Neural crest cell (in vitro differentiated cells): ENCODE measurements around the gene BAK1. TPM values are rescaled to one million over a fixed set of nuclear protein-coding genes. Genes with fewer than 3 reads are reported as not detected.
A peak's percentile ranks its signal among the peaks of the same experiment; 100 is the strongest.

Experiments used
- DNase-seq: peaks from one replicate; pipeline ENCODE4 v3.0.0; 2021; ENCODE audit warnings: low read depth, mixed read lengths, low spot score
- H3K27ac Mint-ChIP-seq: one replicate; pipeline ENCODE4 v1.8.0; 2021; ENCODE audit warnings: mild to moderate bottlenecking, mixed read lengths; ENCODE audit not compliant: unreplicated experiment
- H3K27me3 Mint-ChIP-seq: 2 replicates; pipeline ENCODE4 v1.8.0; 2021; ENCODE audit warnings: low read depth, mild to moderate bottlenecking, mixed read lengths
- H3K36me3 Mint-ChIP-seq: 2 replicates; pipeline ENCODE4 v1.8.0; 2021; ENCODE audit warnings: low read depth, mild to moderate bottlenecking, mixed read lengths
- H3K4me1 Mint-ChIP-seq: 2 replicates; pipeline ENCODE4 v1.8.0; 2021; ENCODE audit warnings: mixed read lengths
- H3K4me3 Mint-ChIP-seq: one replicate; pipeline ENCODE4 v1.8.0; 2021; ENCODE audit warnings: mild to moderate bottlenecking, mixed read lengths
- H3K9me3 Mint-ChIP-seq: 2 replicates; pipeline ENCODE4 v1.8.0; 2021; ENCODE audit warnings: mixed read lengths
- CTCF ChIP-seq: fragments of 200-600 bp; sonication (generic); conservative IDR thresholded peaks from 2 replicates; pipeline ENCODE4 v1.5.0; 2021; ENCODE audit warnings: antibody characterized with exemption, mild to moderate bottlenecking
- total RNA-seq: library from RNA; stranded (reverse); gene quantifications from 2 replicates; pipeline ENCODE4 v1.2.1, GENCODE V29; 2021

BAK1 gene
- total RNA-seq, 1 donor from 2014 or later, result 29.9 TPM

GRCh38 chr6:33610779-33611732, 31.0 kb upstream of the BAK1 start:
- TF ChIP-seq CTCF, result no peak
- DNase-seq, result peak; percentile 66
- peaks cover 61% of the 10 kb centered on the region for H3K4me1 Mint-ChIP-seq
- no peaks in the 10 kb centered on the region for H3K36me3 Mint-ChIP-seq
- H3K9me3 Mint-ChIP-seq, result no peaks in the 10 kb centered on the region
- peaks cover 2% of the 10 kb centered on the region for H3K27me3 Mint-ChIP-seq
- H3K27ac Mint-ChIP-seq, result peak overlapping the region; percentile 98
- peak overlapping the region; percentile 78 for H3K4me3 Mint-ChIP-seq

- DNase-seq, result no peak
- Mint-ChIP-seq H3K27me3 (peaks cover 2% of the 10 kb centered on the region), H3K36me3 (no peaks in the 10 kb centered on the region), H3K4me1 (peaks cover 65% of the 10 kb centered on the region), H3K9me3 (no peaks in the 10 kb centered on the region), H3K27ac (peak overlapping the region; percentile 98), H3K4me3 (peak overlapping the region; percentile 78)
- TF ChIP-seq CTCF, result no peak
Measured at GRCh38 chr6:33610067-33610466, 30.0 kb upstream of the BAK1 start.

- H3K9me3 Mint-ChIP-seq, result no peaks in the 10 kb centered on the region
- H3K27ac Mint-ChIP-seq, result peak overlapping the region; percentile 98
- peak overlapping the region; percentile 78 for H3K4me3 Mint-ChIP-seq
- peaks cover 69% of the 10 kb centered on the region for H3K4me1 Mint-ChIP-seq
- DNase-seq, result no peak
- H3K36me3 Mint-ChIP-seq, result no peaks in the 10 kb centered on the region
- peaks cover 2% of the 10 kb centered on the region for H3K27me3 Mint-ChIP-seq
- no peak for TF ChIP-seq CTCF
Measured at GRCh38 chr6:33609528-33609927, 29.5 kb upstream of the BAK1 start.

- DNase-seq, result no peak
- Mint-ChIP-seq H3K9me3 (no peaks in the 10 kb centered on the region), H3K4me3 (peak overlapping the region; percentile 7), H3K27ac (peak overlapping the region; percentile 93), H3K4me1 (peaks cover 68% of the 10 kb centered on the region), H3K36me3 (no peaks in the 10 kb centered on the region), H3K27me3 (peaks cover 2% of the 10 kb centered on the region)
- no peak for TF ChIP-seq CTCF
Measured at GRCh38 chr6:33609019-33609418, 28.9 kb upstream of the BAK1 start.

- no peak for DNase-seq
- TF ChIP-seq CTCF, result peak; percentile 28
- Mint-ChIP-seq H3K4me1 (peaks cover 64% of the 10 kb centered on the region), H3K27ac (no peak overlapping the region), H3K9me3 (no peaks in the 10 kb centered on the region), H3K4me3 (no peak overlapping the region), H3K36me3 (no peaks in the 10 kb centered on the region), H3K27me3 (peaks cover 2% of the 10 kb centered on the region)
Measured at GRCh38 chr6:33607784-33608161, 27.7 kb upstream of the BAK1 start.
